Transverse colon (tissue), 3 donors: Measurements from ENCODE around the gene FAU.
"Not testable (repeated sequence)": the region's sequence is repeated elsewhere in the genome, so short reads cannot be mapped to it uniquely, and the experiment has no call there.

Source experiments
- CTCF ChIP-seq, 5 experiments: fragments of 200-600 bp in 3 of 5; fragments of 450-650 bp in 2 of 5; sonication (generic) in 3 of 5; IDR thresholded peaks; 1 replicate in 2 of 5; 2 replicates in 3 of 5; pipeline ENCODE4 v1.5.1; 2016 to 2017; ENCODE audit warnings: antibody characterized with exemption in 5 of 5, inconsistent platforms in 3 of 5, mild to moderate bottlenecking in 2 of 5, moderate library complexity in 1 of 5
- EP300 ChIP-seq: sonication (generic); formaldehyde crosslinking; IDR thresholded peaks from one replicate; pipeline ENCODE4 v1.6.1; 2017; ENCODE audit warnings: antibody characterized with exemption, low read depth
- POLR2A ChIP-seq: fragments of 450-650 bp; IDR thresholded peaks from one replicate; pipeline ENCODE4 v1.6.1; 2016; ENCODE audit warnings: antibody characterized with exemption, mild to moderate bottlenecking, moderate library complexity

GRCh38 chr11:65150131-65150508 is 28.2 kb upstream of the FAU start:
- TF ChIP-seq CTCF (IDR thresholded peaks at IDR 0.05); EP300; POLR2A: not testable (repeated sequence)
